ENCODE results near the gene USP30. TPM values are rescaled to one million over a fixed set of nuclear protein-coding genes. Genes with fewer than 3 reads are reported as not detected.
"Not testable (repeated sequence)": the region's sequence is repeated elsewhere in the genome, so short reads cannot be mapped to it uniquely, and the experiment has no call there.

The USP30 gene
- total RNA-seq, 1 donor = 10.1 TPM

DNA sequence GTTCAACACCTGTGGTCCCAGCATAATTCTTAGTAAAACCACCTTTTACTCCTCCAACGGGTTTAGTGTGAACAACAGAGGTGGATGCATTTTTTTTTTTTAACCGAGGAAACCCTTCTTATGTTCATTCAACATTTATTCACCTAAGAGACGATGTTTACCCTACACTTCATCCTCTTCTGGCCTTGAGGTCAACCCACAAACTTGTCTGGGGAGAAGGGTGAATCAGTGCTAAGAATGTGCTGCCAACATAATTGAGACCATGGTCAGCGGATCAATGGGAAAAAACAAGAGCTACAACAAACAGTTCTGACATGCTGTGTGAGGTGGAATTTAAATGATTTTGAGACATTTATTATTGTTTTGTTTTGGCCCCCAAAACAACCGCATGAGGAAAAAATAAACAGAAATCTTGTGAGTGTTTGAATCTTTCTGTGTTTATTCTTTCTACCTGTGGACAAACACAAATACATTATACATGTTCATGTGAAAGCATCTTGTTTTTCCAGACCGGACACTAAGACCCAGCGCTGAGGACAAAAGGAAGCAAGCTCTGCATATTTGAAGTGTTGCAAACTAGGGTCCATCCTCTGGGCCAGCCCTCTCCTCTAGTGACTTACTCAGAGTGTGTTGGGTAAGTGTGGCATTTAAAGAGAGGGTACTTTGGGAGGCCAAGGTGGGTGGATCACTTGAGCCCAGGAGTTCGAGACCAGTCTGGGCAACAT is 5.1 kb upstream of the USP30 start:
- TF ChIP-seq, protein P1, sequence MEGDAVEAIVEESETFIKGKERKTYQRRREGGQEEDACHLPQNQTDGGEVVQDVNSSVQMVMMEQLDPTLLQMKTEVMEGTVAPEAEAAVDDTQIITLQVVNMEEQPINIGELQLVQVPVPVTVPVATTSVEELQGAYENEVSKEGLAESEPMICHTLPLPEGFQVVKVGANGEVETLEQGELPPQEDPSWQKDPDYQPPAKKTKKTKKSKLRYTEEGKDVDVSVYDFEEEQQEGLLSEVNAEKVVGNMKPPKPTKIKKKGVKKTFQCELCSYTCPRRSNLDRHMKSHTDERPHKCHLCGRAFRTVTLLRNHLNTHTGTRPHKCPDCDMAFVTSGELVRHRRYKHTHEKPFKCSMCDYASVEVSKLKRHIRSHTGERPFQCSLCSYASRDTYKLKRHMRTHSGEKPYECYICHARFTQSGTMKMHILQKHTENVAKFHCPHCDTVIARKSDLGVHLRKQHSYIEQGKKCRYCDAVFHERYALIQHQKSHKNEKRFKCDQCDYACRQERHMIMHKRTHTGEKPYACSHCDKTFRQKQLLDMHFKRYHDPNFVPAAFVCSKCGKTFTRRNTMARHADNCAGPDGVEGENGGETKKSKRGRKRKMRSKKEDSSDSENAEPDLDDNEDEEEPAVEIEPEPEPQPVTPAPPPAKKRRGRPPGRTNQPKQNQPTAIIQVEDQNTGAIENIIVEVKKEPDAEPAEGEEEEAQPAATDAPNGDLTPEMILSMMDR (IDR thresholded peaks at IDR 0.05; ENCODE audit: extremely low read depth, low read depth, low read length) = no peak
- DNase-seq (ENCODE audit: insufficient read length, low spot score, missing footprints) = peak; percentile 41
- H3K9me3 ChIP-seq (ENCODE audit: low read depth, low read length) = no peaks in the 10 kb centered on the region
- H3K36me3 ChIP-seq (ENCODE audit: insufficient read depth, low read length) = no peaks in the 10 kb centered on the region
- H3K79me2 ChIP-seq (ENCODE audit: insufficient read depth, low read length) = no peaks in the 10 kb centered on the region
- no peaks in the 10 kb centered on the region for H4K20me1 ChIP-seq (ENCODE audit: insufficient read depth, low read length)
- no peak overlapping the region for H3K4me3 ChIP-seq (ENCODE audit: insufficient read depth, low read length)
- H3K27ac ChIP-seq (ENCODE audit: low read depth, low read length) = no peak overlapping the region
- peaks cover 9% of the 10 kb centered on the region for H3K27me3 ChIP-seq (ENCODE audit: insufficient read depth, low read length)
- H2AFZ ChIP-seq (ENCODE audit: low read length) = no peak overlapping the region
- peaks cover 4% of the 10 kb centered on the region for H3K4me1 ChIP-seq (ENCODE audit: insufficient read depth, low read length)
- H3K4me2 ChIP-seq (ENCODE audit: insufficient read depth, low read length) = no peak overlapping the region

DNA sequence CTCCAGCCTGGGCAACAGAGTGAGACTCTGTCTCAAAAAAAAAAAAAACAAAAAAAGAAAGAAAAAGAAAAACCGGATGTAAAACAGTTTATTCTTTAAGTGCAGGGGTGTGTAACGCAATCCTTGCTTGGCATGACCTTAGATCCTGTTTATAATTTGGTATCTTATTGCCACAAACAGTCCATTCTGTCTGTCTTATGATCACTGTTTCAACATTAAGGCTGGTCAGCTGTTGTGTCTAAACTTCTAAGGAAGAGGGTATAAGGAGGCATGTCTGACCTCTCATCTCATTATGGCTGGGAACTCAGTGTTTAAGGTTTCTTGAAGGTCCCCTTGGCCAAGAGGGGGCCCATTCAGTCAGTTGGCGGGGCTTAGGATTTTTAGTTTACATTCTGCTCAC is 3.7 kb upstream of the USP30 start:
- not testable (repeated sequence) for H3K4me3 ChIP-seq (ENCODE audit: insufficient read depth, low read length); H4K20me1 ChIP-seq (ENCODE audit: insufficient read depth, low read length); H3K4me2 ChIP-seq (ENCODE audit: insufficient read depth, low read length); H3K9me3 ChIP-seq (ENCODE audit: low read depth, low read length); H3K4me1 ChIP-seq (ENCODE audit: insufficient read depth, low read length); H3K27ac ChIP-seq (ENCODE audit: low read depth, low read length); H3K27me3 ChIP-seq (ENCODE audit: insufficient read depth, low read length); DNase-seq (ENCODE audit: insufficient read length, low spot score, missing footprints); H3K36me3 ChIP-seq (ENCODE audit: insufficient read depth, low read length); H2AFZ ChIP-seq (ENCODE audit: low read length)
- peaks cover 13% of the 10 kb centered on the region for H3K79me2 ChIP-seq (ENCODE audit: insufficient read depth, low read length)

DNA sequence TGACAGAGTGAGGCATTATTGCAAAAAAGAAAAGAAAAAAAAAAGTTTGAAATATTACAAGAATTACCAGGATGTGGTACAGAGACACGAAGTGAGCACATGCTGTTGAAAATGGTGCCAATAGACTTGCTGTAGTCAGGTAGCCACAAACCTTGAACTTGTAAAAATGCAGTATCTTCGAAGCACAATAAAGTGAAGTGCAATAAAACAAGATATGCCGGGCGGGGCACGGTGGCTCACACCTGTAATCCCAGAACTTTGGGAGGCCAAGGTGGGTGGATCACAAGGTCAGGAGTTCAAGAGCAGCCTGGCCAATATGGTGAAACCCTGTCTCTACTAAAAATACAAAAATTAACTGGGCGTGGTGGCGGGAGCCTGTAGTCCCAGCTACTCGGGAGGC is 2.6 kb upstream of the USP30 start:
- H3K9me3 ChIP-seq (ENCODE audit: low read depth, low read length); H4K20me1 ChIP-seq (ENCODE audit: insufficient read depth, low read length); H3K27me3 ChIP-seq (ENCODE audit: insufficient read depth, low read length); H3K36me3 ChIP-seq (ENCODE audit: insufficient read depth, low read length); DNase-seq (ENCODE audit: insufficient read length, low spot score, missing footprints); H3K4me3 ChIP-seq (ENCODE audit: insufficient read depth, low read length); H3K27ac ChIP-seq (ENCODE audit: low read depth, low read length); H3K4me2 ChIP-seq (ENCODE audit: insufficient read depth, low read length); H2AFZ ChIP-seq (ENCODE audit: low read length): not testable (repeated sequence)
- peaks cover 11% of the 10 kb centered on the region for H3K4me1 ChIP-seq (ENCODE audit: insufficient read depth, low read length)
- peaks cover 14% of the 10 kb centered on the region for H3K79me2 ChIP-seq (ENCODE audit: insufficient read depth, low read length)

DNA sequence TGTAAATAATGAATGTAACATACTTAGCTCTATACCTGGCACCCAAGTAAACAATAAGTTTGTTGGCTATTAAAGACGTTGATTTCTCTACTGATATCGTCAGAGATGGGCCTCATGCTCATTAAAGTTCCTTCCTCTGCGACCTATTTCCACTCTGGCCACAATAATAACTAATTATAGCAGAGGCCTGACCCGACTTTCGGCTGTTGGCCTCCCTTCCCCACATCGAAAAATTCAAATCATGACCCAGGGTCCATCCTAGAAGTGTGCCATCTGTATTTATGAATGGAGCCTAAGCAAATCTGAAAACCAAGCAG is 321 bp upstream of the USP30 start:
- H2AFZ ChIP-seq (ENCODE audit: low read length) = peak overlapping the region; percentile 95
- no peaks in the 10 kb centered on the region for H3K36me3 ChIP-seq (ENCODE audit: insufficient read depth, low read length)
- DNase-seq (ENCODE audit: insufficient read length, low spot score, missing footprints) = no peak
- H3K9me3 ChIP-seq (ENCODE audit: low read depth, low read length) = no peaks in the 10 kb centered on the region
- TF ChIP-seq, protein P1 (IDR thresholded peaks at IDR 0.05; ENCODE audit: extremely low read depth, low read depth, low read length) = no peak
- peak overlapping the region; percentile 97 for H3K4me3 ChIP-seq (ENCODE audit: insufficient read depth, low read length)
- H3K27ac ChIP-seq (ENCODE audit: low read depth, low read length) = peak overlapping the region; percentile 55
- peaks cover 19% of the 10 kb centered on the region for H3K79me2 ChIP-seq (ENCODE audit: insufficient read depth, low read length)
- H4K20me1 ChIP-seq (ENCODE audit: insufficient read depth, low read length) = no peaks in the 10 kb centered on the region
- H3K4me1 ChIP-seq (ENCODE audit: insufficient read depth, low read length) = peaks cover 8% of the 10 kb centered on the region
- no peaks in the 10 kb centered on the region for H3K27me3 ChIP-seq (ENCODE audit: insufficient read depth, low read length)
- peak overlapping the region; percentile 94 for H3K4me2 ChIP-seq (ENCODE audit: insufficient read depth, low read length)

DNA sequence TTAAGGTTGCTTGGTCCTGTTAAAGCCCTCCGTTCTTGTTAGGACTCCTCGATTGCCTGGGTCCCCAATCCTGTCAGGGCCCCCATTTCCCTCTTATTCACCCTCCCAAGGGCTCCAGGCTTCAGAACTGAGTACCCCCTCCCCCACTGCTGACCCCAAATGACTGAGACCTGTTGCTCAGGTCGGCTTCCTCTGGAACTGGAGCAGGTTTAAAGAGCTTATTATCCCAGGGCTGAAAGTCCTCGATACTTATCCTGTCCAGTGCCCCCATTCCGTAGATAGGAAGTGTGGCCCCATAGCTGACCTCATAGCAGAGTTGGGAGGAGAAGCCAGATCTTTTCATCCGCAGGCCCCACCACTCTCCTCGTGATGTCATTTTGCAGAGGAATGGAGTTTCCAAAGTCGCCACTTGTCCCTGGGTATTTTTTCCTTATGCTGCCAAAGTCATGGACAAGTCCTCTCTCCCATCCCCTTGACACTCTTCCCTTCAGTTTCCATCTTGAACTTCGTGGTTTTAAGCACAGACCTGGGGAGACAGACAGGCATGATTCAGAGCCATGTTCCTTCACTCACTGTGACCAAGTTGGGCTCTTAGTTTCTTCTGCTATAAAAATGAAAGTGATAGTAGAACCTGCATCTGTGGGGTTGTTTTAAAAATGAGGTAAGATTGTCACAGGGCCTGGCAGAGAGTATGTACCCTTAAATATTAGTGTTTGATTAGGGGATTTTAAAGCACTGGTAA is 1.2 kb downstream of the USP30 start:
- Histone ChIP-seq H3K9me3 (ENCODE audit: low read depth, low read length) (no peaks in the 10 kb centered on the region), H3K4me1 (ENCODE audit: insufficient read depth, low read length) (peaks cover 7% of the 10 kb centered on the region), H3K4me3 (ENCODE audit: insufficient read depth, low read length) (peak overlapping the region; percentile 97), H3K27ac (ENCODE audit: low read depth, low read length) (peak overlapping the region; percentile 52), H4K20me1 (ENCODE audit: insufficient read depth, low read length) (no peaks in the 10 kb centered on the region), H3K4me2 (ENCODE audit: insufficient read depth, low read length) (peak overlapping the region; percentile 94), H3K36me3 (ENCODE audit: insufficient read depth, low read length) (no peaks in the 10 kb centered on the region), H3K79me2 (ENCODE audit: insufficient read depth, low read length) (peaks cover 19% of the 10 kb centered on the region), H2AFZ (ENCODE audit: low read length) (peak overlapping the region; percentile 100), H3K27me3 (ENCODE audit: insufficient read depth, low read length) (no peaks in the 10 kb centered on the region)
- DNase-seq (ENCODE audit: insufficient read length, low spot score, missing footprints) = peak; percentile 19
- TF ChIP-seq, protein P1 (IDR thresholded peaks at IDR 0.05; ENCODE audit: extremely low read depth, low read depth, low read length) = no peak

DNA sequence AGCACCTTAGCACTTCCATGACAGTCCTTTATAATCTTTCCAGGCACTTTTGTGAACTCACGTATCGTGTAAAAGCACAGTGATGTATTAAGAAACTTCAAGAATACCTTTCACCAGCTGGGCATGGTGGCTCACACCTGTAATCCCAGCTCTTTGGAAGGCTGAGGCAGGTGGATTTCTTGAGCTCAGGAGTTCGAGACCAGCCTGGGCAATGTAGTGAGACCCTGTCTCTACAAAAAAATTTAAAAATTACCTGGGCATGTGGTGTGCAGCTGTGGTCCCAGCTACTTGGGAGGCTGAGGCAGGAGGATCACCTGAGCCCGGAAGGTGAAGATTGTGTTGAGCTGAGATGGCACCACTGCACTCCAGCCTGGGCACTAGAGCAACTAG is 1.7 kb downstream of the USP30 start:
- not testable (repeated sequence) for H3K4me1 ChIP-seq (ENCODE audit: insufficient read depth, low read length); H4K20me1 ChIP-seq (ENCODE audit: insufficient read depth, low read length); H3K4me3 ChIP-seq (ENCODE audit: insufficient read depth, low read length); H2AFZ ChIP-seq (ENCODE audit: low read length); DNase-seq (ENCODE audit: insufficient read length, low spot score, missing footprints); H3K36me3 ChIP-seq (ENCODE audit: insufficient read depth, low read length); H3K9me3 ChIP-seq (ENCODE audit: low read depth, low read length); H3K27ac ChIP-seq (ENCODE audit: low read depth, low read length); H3K27me3 ChIP-seq (ENCODE audit: insufficient read depth, low read length)
- Histone ChIP-seq H3K79me2 (ENCODE audit: insufficient read depth, low read length) (peaks cover 19% of the 10 kb centered on the region), H3K4me2 (ENCODE audit: insufficient read depth, low read length) (peak overlapping the region; percentile 94)

Data from osteoblast (primary cell).